Naive B cell (primary cell): ENCODE data around the gene GRK5. TPM values are rescaled to one million over a fixed set of nuclear protein-coding genes. Genes with fewer than 3 reads are reported as not detected.

Source experiments
- ATAC-seq, 2 donors: fragments of 150-1000 bp; cut with Tn5 transposase; 2 replicates each; pipeline ENCODE4 v1.10.0; 2021; ENCODE audit warnings: low read depth in 2 of 2, mild to moderate bottlenecking in 2 of 2, moderate library complexity in 2 of 2
- DNase-seq: peaks from one replicate; pipeline ENCODE4 v3.0.0; 2022
- H3K27ac Mint-ChIP-seq, 6 donors: one replicate each; pipeline ENCODE4 v1.8.0; 2020 to 2022; ENCODE audit warnings: mild to moderate bottlenecking in 6 of 6, mixed read lengths in 6 of 6, moderate library complexity in 5 of 6, inconsistent platforms in 2 of 6
- H3K27me3 Mint-ChIP-seq, 3 donors: one replicate each; pipeline ENCODE4 v1.8.0; 2021 to 2022; ENCODE audit warnings: mixed read lengths in 3 of 3, mild to moderate bottlenecking in 1 of 3
- H3K36me3 Mint-ChIP-seq, 2 donors: one replicate each; pipeline ENCODE4 v1.8.0; 2020 to 2022; ENCODE audit warnings: mixed read lengths in 2 of 2, inconsistent platforms in 1 of 2, mild to moderate bottlenecking in 1 of 2
- H3K4me1 Mint-ChIP-seq, 3 donors: one replicate each; pipeline ENCODE4 v1.8.0; 2020 to 2022; ENCODE audit warnings: mixed read lengths in 3 of 3, inconsistent platforms in 1 of 3, mild to moderate bottlenecking in 1 of 3, moderate library complexity in 1 of 3
- H3K4me3 Mint-ChIP-seq, 8 donors: one replicate each; pipeline ENCODE4 v1.8.0; 2020 to 2022; ENCODE audit warnings: mild to moderate bottlenecking in 8 of 8, mixed read lengths in 8 of 8, moderate library complexity in 8 of 8, inconsistent platforms in 2 of 8
- H3K9me3 Mint-ChIP-seq, 7 donors: one replicate each; pipeline ENCODE4 v1.8.0; 2020 to 2022; ENCODE audit warnings: mixed read lengths in 7 of 7, mild to moderate bottlenecking in 5 of 7, inconsistent platforms in 2 of 7, moderate library complexity in 1 of 7
- polyA plus RNA-seq, 6 donors: library from polyadenylated mRNA; unstranded; fragments of 300-500 nt; fragmentation: Illumina TruSeq; gene quantifications; one replicate each; pipeline ENCODE4 v1.2.3, GENCODE V29; 2021; ENCODE audit warnings: low read depth in 6 of 6

GRK5 gene
- polyA plus RNA-seq, 6 donors from 2014 or later: 7.2 to 24.6 (median 13.7) TPM

GRCh38 chr10:119336599-119336998 is 129.2 kb downstream of the GRK5 start:
- Mint-ChIP-seq H3K27ac (peak overlapping the region in 2 of 6 donors; percentile 33 to 48), H3K4me3 (no peak overlapping the region), H3K27me3 (no peaks in the 10 kb centered on the region), H3K4me1 (peaks cover 18 to 27% (median 26%) of the 10 kb centered on the region in 3 donors), H3K36me3 (peaks cover 10 to 22% of the 10 kb centered on the region in 2 donors), H3K9me3 (no peaks in the 10 kb centered on the region)
- DNase-seq: no peak
- no peak for ATAC-seq

DNA sequence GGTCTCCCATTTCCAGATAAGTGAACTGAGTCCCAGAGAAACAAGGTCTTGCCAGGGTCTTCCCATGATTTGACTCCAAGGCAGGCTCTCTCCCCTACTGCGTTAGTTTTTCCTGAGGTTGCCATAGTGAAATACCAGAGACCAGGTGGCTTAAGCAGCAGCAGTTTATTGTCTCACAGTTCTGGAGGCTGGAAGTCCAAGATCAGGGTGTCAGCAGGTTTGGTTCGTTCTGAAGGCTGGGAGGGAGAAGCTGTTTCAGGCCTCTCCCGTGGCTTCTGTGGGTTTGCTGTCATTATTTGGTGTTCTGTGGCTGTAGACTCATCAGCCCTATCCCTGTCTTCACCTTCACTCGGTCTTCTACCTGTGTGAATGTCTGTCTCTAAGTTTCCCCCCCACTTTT is 129.9 kb downstream of the GRK5 start:
- no peak for DNase-seq
- H3K27ac Mint-ChIP-seq: peak overlapping the region in 1 of 6 donors; percentile 73

DNA sequence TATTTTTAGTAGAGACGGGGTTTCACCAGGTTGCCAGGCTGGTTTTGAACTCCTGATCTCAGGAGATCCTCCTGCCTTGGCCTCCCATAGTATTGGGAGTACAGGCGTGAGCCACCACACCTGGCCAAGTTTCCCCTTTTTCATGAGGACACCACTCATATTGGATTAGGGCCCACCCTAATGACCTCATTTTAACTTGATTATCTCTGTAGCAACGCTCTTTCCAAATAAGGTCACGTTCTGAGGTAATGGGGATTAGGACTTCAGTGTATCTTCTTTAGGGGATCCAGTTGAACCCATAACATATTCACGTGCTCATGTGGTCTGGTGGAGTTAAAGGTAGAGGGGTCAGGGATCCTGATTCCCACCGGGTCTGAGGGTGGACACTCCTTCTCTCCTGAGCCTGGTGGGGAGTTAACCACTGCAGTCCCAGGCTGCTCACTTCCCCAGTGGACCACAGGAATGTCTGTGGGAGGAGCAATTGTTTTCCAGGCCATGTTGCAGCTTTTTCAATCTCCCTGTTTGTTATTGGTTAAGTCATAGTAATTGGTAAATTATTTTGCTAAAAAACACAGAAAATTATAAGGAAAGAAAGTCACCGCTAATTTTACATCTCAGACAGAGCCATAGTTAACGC is 130.5 kb downstream of the GRK5 start:
- peaks cover 22 to 33% (median 32%) of the 10 kb centered on the region in 3 donors for H3K4me1 Mint-ChIP-seq
- DNase-seq (no peak), ATAC-seq (no peak)
- H3K36me3 Mint-ChIP-seq: peaks cover 11 to 18% of the 10 kb centered on the region in 2 donors
- H3K9me3 Mint-ChIP-seq: no peaks in the 10 kb centered on the region
- peak overlapping the region in 1 of 8 donors; percentile 76 for H3K4me3 Mint-ChIP-seq
- H3K27ac Mint-ChIP-seq: peak overlapping the region in 3 of 6 donors; percentile 36 to 78 (median 44)
- H3K27me3 Mint-ChIP-seq: no peaks in the 10 kb centered on the region

More for the DNA sequence above, 129.9 kb downstream of the GRK5 start:
- Mint-ChIP-seq H3K4me3 (no peak overlapping the region), H3K9me3 (no peaks in the 10 kb centered on the region), H3K4me1 (peaks cover 20 to 27% (median 26%) of the 10 kb centered on the region in 3 donors), H3K36me3 (peaks cover 11 to 22% of the 10 kb centered on the region in 2 donors), H3K27me3 (no peaks in the 10 kb centered on the region)
- no peak for ATAC-seq

GRCh38 chr10:119339109-119339508 is 131.7 kb downstream of the GRK5 start:
- ATAC-seq: no peak
- no peak for DNase-seq
- H3K27me3 Mint-ChIP-seq: no peaks in the 10 kb centered on the region
- no peaks in the 10 kb centered on the region for H3K9me3 Mint-ChIP-seq
- H3K4me3 Mint-ChIP-seq: no peak overlapping the region
- H3K36me3 Mint-ChIP-seq: peaks cover 11 to 17% of the 10 kb centered on the region in 2 donors
- H3K4me1 Mint-ChIP-seq: peaks cover 27 to 36% (median 32%) of the 10 kb centered on the region in 3 donors
- H3K27ac Mint-ChIP-seq: peak overlapping the region in 2 of 6 donors; percentile 77 to 86

GRCh38 chr10:119340893-119341458 is 133.6 kb downstream of the GRK5 start:
- H3K27me3 Mint-ChIP-seq: no peaks in the 10 kb centered on the region
- peak overlapping the region in 1 of 8 donors; percentile 68 for H3K4me3 Mint-ChIP-seq
- peaks cover 14 to 19% of the 10 kb centered on the region in 2 donors for H3K36me3 Mint-ChIP-seq
- DNase-seq (no peak), ATAC-seq (no peak)
- peak overlapping the region in 5 of 6 donors; percentile 11 to 81 (median 68) for H3K27ac Mint-ChIP-seq
- peaks cover 38 to 47% (median 39%) of the 10 kb centered on the region in 3 donors for H3K4me1 Mint-ChIP-seq
- H3K9me3 Mint-ChIP-seq: no peaks in the 10 kb centered on the region

DNA sequence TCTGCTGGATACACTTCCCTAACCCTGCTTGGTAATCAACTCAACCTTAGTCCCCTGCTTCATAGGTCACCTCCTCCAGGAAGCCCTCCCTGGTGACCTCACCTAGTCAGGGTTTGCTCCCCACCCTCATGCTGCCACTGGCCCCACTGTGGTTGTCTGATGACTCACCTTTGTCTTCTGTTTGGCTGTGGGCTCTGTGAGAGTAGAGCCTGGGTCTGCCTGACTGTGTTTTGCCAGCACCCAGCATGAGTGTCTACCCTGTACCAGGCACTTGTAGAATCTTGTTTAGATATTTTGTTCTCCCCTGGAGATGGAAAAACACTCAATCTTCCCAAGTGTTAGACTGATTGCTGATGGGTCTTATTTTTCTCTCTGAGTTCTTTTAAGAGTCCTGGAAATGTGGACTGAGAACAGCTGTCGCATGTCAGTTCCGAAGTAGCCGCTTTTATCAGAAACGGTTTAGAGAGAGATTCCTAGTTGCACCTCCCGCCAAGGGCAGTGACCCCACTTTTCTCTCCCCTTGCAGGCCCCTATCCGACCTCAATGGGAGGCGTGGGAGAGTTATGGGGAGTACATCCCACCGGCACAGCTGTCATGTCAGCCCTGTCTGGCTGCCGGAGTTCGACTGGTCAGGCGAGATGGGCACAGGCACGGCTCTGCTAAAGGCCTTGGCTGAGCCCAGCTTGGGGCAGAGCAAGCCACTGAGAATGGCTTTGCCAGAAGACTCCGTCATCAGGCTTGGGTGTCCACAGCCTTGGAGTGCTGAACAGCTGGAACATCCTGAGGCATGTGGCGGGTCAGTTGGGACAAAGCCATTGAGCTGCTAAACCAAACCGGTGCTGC is 134.3 kb downstream of the GRK5 start:
- Mint-ChIP-seq H3K36me3 (peaks cover 7 to 19% of the 10 kb centered on the region in 2 donors), H3K27ac (peak overlapping the region in 3 of 6 donors; percentile 24 to 81 (median 76)), H3K9me3 (no peaks in the 10 kb centered on the region), H3K4me1 (peaks cover 41 to 48% (median 41%) of the 10 kb centered on the region in 3 donors), H3K27me3 (no peaks in the 10 kb centered on the region), H3K4me3 (peak overlapping the region in 1 of 8 donors; percentile 10)
- ATAC-seq: no peak
- no peak for DNase-seq

GRCh38 chr10:119342335-119342734 is 135.0 kb downstream of the GRK5 start:
- Mint-ChIP-seq H3K36me3 (peaks cover 8 to 19% of the 10 kb centered on the region in 2 donors), H3K27ac (peak overlapping the region in 4 of 6 donors; percentile 26 to 76 (median 50)), H3K27me3 (no peaks in the 10 kb centered on the region), H3K9me3 (no peaks in the 10 kb centered on the region), H3K4me3 (no peak overlapping the region), H3K4me1 (peaks cover 44 to 48% (median 48%) of the 10 kb centered on the region in 3 donors)
- no peak for DNase-seq
- no peak for ATAC-seq

DNA sequence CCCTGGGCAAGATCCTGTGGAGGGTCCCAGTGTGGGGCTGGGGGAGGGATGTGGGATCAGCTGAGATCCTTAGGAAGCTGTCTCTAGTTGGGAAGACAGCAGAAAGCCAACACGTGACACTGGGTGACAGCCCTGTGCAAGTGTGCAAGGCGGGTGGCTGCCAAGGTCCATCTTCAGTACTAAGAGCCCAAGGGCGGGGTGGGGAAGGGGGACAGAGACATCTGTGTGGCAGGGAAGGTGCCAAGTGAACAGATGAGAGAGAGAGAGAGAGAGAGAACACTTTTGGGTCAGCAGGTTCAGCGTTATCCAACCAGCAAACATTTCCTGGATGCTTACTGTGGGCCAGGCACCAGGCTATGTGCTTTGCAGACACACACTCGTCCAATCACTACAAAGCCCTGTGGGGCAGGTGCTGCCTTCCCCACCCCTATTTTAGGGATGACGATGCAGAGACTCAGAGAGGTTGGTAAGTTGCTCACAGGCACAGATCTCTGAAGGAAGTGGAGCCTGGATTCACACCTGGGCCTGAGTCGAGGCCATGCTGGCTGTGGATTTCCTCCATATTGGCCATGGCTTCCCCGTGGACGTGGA is 135.7 kb downstream of the GRK5 start:
- peaks cover 13 to 19% of the 10 kb centered on the region in 2 donors for H3K36me3 Mint-ChIP-seq
- H3K27ac Mint-ChIP-seq: peak overlapping the region in 3 of 6 donors; percentile 47 to 71 (median 62)
- ATAC-seq: no peak
- peaks cover 41 to 55% (median 45%) of the 10 kb centered on the region in 3 donors for H3K4me1 Mint-ChIP-seq
- no peak for DNase-seq
- no peaks in the 10 kb centered on the region for H3K9me3 Mint-ChIP-seq
- peak overlapping the region in 1 of 8 donors; percentile 5 for H3K4me3 Mint-ChIP-seq
- H3K27me3 Mint-ChIP-seq: no peaks in the 10 kb centered on the region

DNA sequence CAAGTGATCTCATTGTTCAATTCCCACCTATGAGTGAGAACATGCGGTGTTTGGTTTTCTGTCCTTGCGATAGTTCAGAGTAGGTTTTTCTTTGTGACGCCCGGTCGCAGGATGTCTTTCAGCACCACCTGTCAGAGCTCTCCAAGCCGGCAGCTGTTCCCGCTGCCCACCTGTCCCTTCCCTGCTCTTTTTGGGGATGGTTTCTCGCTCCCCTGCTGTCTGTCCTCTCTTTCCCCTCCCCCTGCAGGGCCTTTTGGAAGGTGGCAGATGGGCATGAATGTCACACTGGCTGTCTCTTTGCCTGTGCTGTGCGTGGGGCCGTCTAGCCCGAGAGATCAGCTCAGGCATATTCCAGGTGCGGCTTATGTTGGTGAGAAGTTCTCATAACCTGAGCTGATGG is 137.0 kb downstream of the GRK5 start:
- Mint-ChIP-seq H3K9me3 (no peaks in the 10 kb centered on the region), H3K27me3 (no peaks in the 10 kb centered on the region), H3K4me1 (peaks cover 46 to 60% (median 51%) of the 10 kb centered on the region in 3 donors), H3K4me3 (no peak overlapping the region), H3K36me3 (peaks cover 19 to 27% of the 10 kb centered on the region in 2 donors), H3K27ac (peak overlapping the region in 2 of 6 donors; percentile 31 to 73)
- no peak for ATAC-seq
- no peak for DNase-seq

GRCh38 chr10:119346095-119346832 is 138.9 kb downstream of the GRK5 start:
- Mint-ChIP-seq H3K27ac (peak overlapping the region in 3 of 6 donors; percentile 14 to 72 (median 64)), H3K4me3 (no peak overlapping the region), H3K36me3 (peaks cover 27 to 28% of the 10 kb centered on the region in 2 donors), H3K27me3 (no peaks in the 10 kb centered on the region), H3K9me3 (peaks cover 1 to 9% (median 5%) of the 10 kb centered on the region in 7 donors), H3K4me1 (peaks cover 37 to 60% (median 44%) of the 10 kb centered on the region in 3 donors)
- no peak for ATAC-seq
- no peak for DNase-seq

DNA sequence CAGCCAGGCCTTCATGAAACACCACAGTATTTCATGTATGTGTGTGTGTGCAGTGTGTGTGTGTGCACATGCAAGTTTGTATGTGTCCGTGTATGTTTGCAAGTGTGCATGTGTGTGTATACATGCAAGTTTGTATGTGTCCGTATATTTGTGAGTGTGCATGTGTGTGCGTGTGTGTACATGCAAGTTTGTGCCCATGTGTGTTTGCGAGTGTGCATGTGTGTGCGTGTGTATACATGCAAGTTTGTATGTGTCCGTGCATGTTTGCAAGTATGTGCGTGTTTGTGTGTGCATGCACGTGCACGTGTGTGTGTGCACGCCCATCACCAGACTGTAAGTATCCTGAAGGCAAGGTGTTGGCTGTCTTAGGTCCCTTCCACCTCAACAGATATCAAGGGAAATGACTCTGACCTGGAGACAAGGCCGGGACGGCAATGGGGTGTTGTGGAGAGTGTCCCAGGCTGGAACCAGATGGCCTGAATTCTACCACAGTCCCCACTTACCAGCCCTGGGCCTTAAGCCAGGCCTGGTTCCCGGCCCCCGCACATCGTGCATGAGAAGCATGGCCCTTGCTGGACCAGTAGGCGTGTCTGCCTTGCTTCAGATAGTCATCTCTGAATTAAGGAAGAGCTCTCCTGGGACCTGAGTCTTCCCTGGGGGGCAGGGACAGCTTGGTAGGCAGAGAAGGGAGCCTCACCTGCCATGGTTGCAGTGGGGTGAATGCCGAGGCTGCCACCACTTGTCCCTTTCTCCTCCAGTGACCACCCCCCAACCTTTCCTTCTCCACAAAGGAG is 140.0 kb downstream of the GRK5 start:
- Mint-ChIP-seq H3K27me3 (no peaks in the 10 kb centered on the region), H3K36me3 (peaks cover 29 to 33% of the 10 kb centered on the region in 2 donors), H3K9me3 (peaks cover 4 to 20% (median 13%) of the 10 kb centered on the region in 7 donors), H3K27ac (peak overlapping the region in 2 of 6 donors; percentile 70 to 75), H3K4me3 (no peak overlapping the region), H3K4me1 (peaks cover 35 to 59% (median 39%) of the 10 kb centered on the region in 3 donors)
- DNase-seq (no peak), ATAC-seq (no peak)

GRCh38 chr10:119348106-119348505 is 140.7 kb downstream of the GRK5 start:
- Mint-ChIP-seq H3K27ac (peak overlapping the region in 1 of 6 donors; percentile 75), H3K36me3 (peaks cover 34 to 40% of the 10 kb centered on the region in 2 donors), H3K27me3 (no peaks in the 10 kb centered on the region), H3K4me1 (peaks cover 36 to 61% (median 37%) of the 10 kb centered on the region in 3 donors), H3K4me3 (no peak overlapping the region), H3K9me3 (peaks cover 4 to 20% (median 16%) of the 10 kb centered on the region in 7 donors)
- no peak for ATAC-seq
- no peak for DNase-seq
